Amniotic epithelial cell (primary cell): ENCODE data around the gene PGK1.
"Not testable (repeated sequence)": the region's sequence is repeated elsewhere in the genome, so short reads cannot be mapped to it uniquely, and the experiment has no call there.

Source experiments
- DNase-seq: peaks from one replicate; pipeline ENCODE4 v3.0.0-alpha.2; 2010; ENCODE audit warnings: low read depth

The PGK1 gene

GRCh38 chrX:78116365-78116764 is 12.3 kb downstream of the PGK1 start:
- no peak for DNase-seq

GRCh38 chrX:78116766-78117165 is 12.7 kb downstream of the PGK1 start:
- no peak for DNase-seq

GRCh38 chrX:78118628-78119027 is 14.6 kb downstream of the PGK1 start:
- DNase-seq, result no peak

- DNase-seq, result no peak
These were observed 15.6 kb downstream of the PGK1 start for GRCh38 chrX:78119521-78120227.

GRCh38 chrX:78123190-78123589 is 19.1 kb downstream of the PGK1 start:
- peak; percentile 31 for DNase-seq

GRCh38 chrX:78124307-78124706 is 20.3 kb downstream of the PGK1 start:
- no peak for DNase-seq

- no peak for DNase-seq
These were observed 21.1 kb downstream of the PGK1 start for GRCh38 chrX:78125148-78125547.

- not testable (repeated sequence) for DNase-seq
These were observed 21.7 kb downstream of the PGK1 start for GRCh38 chrX:78125781-78126180.

GRCh38 chrX:78129714-78130113 is 25.7 kb downstream of the PGK1 start:
- no peak for DNase-seq

GRCh38 chrX:78130396-78130795 is 26.3 kb downstream of the PGK1 start:
- no peak for DNase-seq

GRCh38 chrX:78131117-78131516 is 27.1 kb downstream of the PGK1 start:
- DNase-seq, result no peak

- no peak for DNase-seq
These were observed 29.4 kb downstream of the PGK1 start for GRCh38 chrX:78133238-78133960.

- peak; percentile 71 for DNase-seq
These were observed 35.4 kb downstream of the PGK1 start, which contains the start of gene TAF9B for GRCh38 chrX:78139160-78140123. Gene TAF9B (minus strand): TSS chrX:78139650. CDS start chrX:78139611, 39 bp downstream.

GRCh38 chrX:78140206-78140605 is 36.2 kb downstream of the PGK1 start:
- DNase-seq, result no peak

GRCh38 chrX:78147002-78147540 is 43.0 kb downstream of the PGK1 start:
- not testable (repeated sequence) for DNase-seq

GRCh38 chrX:78157373-78157772 is 53.3 kb downstream of the PGK1 start:
- not testable (repeated sequence) for DNase-seq

GRCh38 chrX:78157846-78158245 is 53.8 kb downstream of the PGK1 start:
- not testable (repeated sequence) for DNase-seq

- not testable (repeated sequence) for DNase-seq
These were observed 56.7 kb downstream of the PGK1 start for GRCh38 chrX:78160711-78161110.

- not testable (repeated sequence) for DNase-seq
These were observed 59.1 kb downstream of the PGK1 start for GRCh38 chrX:78163175-78163574.

GRCh38 chrX:78165425-78165824 is 61.4 kb downstream of the PGK1 start:
- DNase-seq, result no peak

- no peak for DNase-seq
These were observed 64.0 kb downstream of the PGK1 start for GRCh38 chrX:78168065-78168464.
